Right lobe of liver (tissue), 4 donors: ENCODE measurements around the gene RGS11.

Experiments
- POLR2A ChIP-seq: fragments of 450-650 bp; IDR thresholded peaks from one replicate; pipeline ENCODE4 v1.6.1; 2017; ENCODE audit warnings: antibody characterized with exemption, mild to moderate bottlenecking
- TF ChIP-seq, protein P1 (sequence below), 4 donors: fragments of 200-600 bp in 3 of 4; fragments of 450-650 bp in 1 of 4; IDR thresholded peaks; one replicate each; pipeline versions ENCODE4 v1.5.1 to v1.8.0; 2016 to 2022; ENCODE audit warnings: antibody characterized with exemption in 4 of 4, mild to moderate bottlenecking in 2 of 4
- donor health status: DM: no; HTN: no; CAD: no.
- donor health status: DM: no; HTN: no; CAD: no.
- donor health status: DM: no; HTN: yes; CAD: no.

DNA sequence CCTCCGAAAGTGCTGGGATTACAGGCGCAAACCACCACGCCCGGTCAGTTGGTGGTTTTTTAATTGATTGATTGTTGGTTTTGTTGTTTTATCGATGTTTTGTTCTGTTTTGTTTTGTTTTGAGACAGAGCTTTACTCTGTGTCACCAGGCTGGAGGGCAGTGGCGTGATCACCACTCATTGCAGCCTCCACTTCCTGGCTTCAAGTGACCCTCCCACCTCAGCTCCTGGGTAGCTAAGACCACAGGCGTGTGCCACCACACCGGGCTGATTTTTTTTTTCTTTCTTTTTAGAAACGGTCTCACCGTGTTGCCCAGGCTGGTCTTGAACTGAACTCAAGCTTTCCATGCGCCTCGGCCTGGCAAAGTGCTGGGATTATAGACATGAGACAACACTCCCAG, 28.7 kb downstream of the RGS11 start:
- TF ChIP-seq, protein P1, sequence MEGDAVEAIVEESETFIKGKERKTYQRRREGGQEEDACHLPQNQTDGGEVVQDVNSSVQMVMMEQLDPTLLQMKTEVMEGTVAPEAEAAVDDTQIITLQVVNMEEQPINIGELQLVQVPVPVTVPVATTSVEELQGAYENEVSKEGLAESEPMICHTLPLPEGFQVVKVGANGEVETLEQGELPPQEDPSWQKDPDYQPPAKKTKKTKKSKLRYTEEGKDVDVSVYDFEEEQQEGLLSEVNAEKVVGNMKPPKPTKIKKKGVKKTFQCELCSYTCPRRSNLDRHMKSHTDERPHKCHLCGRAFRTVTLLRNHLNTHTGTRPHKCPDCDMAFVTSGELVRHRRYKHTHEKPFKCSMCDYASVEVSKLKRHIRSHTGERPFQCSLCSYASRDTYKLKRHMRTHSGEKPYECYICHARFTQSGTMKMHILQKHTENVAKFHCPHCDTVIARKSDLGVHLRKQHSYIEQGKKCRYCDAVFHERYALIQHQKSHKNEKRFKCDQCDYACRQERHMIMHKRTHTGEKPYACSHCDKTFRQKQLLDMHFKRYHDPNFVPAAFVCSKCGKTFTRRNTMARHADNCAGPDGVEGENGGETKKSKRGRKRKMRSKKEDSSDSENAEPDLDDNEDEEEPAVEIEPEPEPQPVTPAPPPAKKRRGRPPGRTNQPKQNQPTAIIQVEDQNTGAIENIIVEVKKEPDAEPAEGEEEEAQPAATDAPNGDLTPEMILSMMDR (IDR thresholded peaks at IDR 0.05), result no peak
- no peak for TF ChIP-seq POLR2A
